HepG2 (cell line): ENCODE measurements around the gene TET3. TPM values are rescaled to one million over a fixed set of nuclear protein-coding genes. Genes with fewer than 3 reads are reported as not detected.

Source experiments
- ATF6 ChIP-seq: sonication (generic); formaldehyde crosslinking; conservative IDR thresholded peaks from 2 replicates; pipeline ENCODE4 v1.4.0; 2020; ENCODE audit warnings: missing genetic modification reagents
- CBX1 ChIP-seq: IDR thresholded peaks from one replicate; pipeline ENCODE4 v1.6.1; 2016; ENCODE audit warnings: antibody characterized with exemption, low read depth
- CCAR2 ChIP-seq: fragments of 200-400 bp; formaldehyde crosslinking; optimal IDR thresholded peaks from 2 replicates; pipeline ENCODE3; 2018; ENCODE audit warnings: low read depth, mild to moderate bottlenecking, low read length, moderate library complexity
- CHCHD3 ChIP-seq: sonication (generic); formaldehyde crosslinking; IDR thresholded peaks from 2 replicates; pipeline ENCODE4 v1.8.0; 2022; ENCODE audit warnings: mild to moderate bottlenecking, missing genetic modification reagents, moderate library complexity
- ESRRA ChIP-seq: sonication (generic); formaldehyde crosslinking; IDR thresholded peaks from 2 replicates; pipeline ENCODE4 v1.5.1; 2020; ENCODE audit warnings: mild to moderate bottlenecking, low read depth, missing genetic modification reagents
- GPN1 ChIP-seq: sonication (generic); formaldehyde crosslinking; IDR thresholded peaks from 2 replicates; pipeline ENCODE4 v1.5.1; 2020; ENCODE audit warnings: missing genetic modification reagents, borderline replicate concordance
- GZF1 ChIP-seq: sonication (generic); formaldehyde crosslinking; IDR thresholded peaks from 2 replicates; pipeline ENCODE4 v1.5.1; 2020; ENCODE audit warnings: mild to moderate bottlenecking, missing genetic modification reagents
- IKZF5 ChIP-seq: IDR thresholded peaks from 2 replicates; pipeline ENCODE4 v1.6.1; 2018; ENCODE audit warnings: missing genetic modification reagents, mild to moderate bottlenecking, missing compliant biosample characterization
- KLF6 ChIP-seq: IDR thresholded peaks from 2 replicates; pipeline ENCODE4 v1.8.0; 2016; ENCODE audit warnings: missing biosample characterization, missing genetic modification reagents
- MED8 ChIP-seq: sonication (generic); formaldehyde crosslinking; IDR thresholded peaks from 2 replicates; pipeline ENCODE4 v1.8.1; 2023; ENCODE audit warnings: mild to moderate bottlenecking, missing genetic modification reagents; ENCODE audit not compliant: insufficient replicate concordance
- MYC ChIP-seq: sonication (generic); formaldehyde crosslinking; IDR thresholded peaks from 2 replicates; pipeline ENCODE4 v1.9.0; 2021; ENCODE audit warnings: missing genetic modification reagents, borderline replicate concordance
- RBM39 ChIP-seq: fragments of 200-400 bp; formaldehyde crosslinking; IDR thresholded peaks from one replicate; pipeline ENCODE4 v1.6.1; 2018; ENCODE audit warnings: antibody characterized with exemption, mild to moderate bottlenecking, low read depth, low read length; ENCODE audit not compliant: poor library complexity, severe bottlenecking
- SIN3B ChIP-seq: fragments of 150-350 bp; IDR thresholded peaks from 2 replicates; pipeline ENCODE4 v1.6.1; 2014; ENCODE audit warnings: low read length
- STAT6 ChIP-seq: sonication (generic); formaldehyde crosslinking; IDR thresholded peaks from 2 replicates; pipeline ENCODE4 v1.4.0; 2020; ENCODE audit warnings: missing genetic modification reagents, mild to moderate bottlenecking, borderline replicate concordance
- SUZ12 ChIP-seq: fragments of 150-350 bp; IDR thresholded peaks from 2 replicates; pipeline ENCODE4 v1.6.1; 2014; ENCODE audit warnings: low read depth, low read length
- ZNF124 ChIP-seq: sonication (generic); formaldehyde crosslinking; IDR thresholded peaks from 2 replicates; pipeline ENCODE4 v1.4.0; 2020; ENCODE audit warnings: missing genetic modification reagents
- ZNF138 ChIP-seq: sonication (generic); formaldehyde crosslinking; IDR thresholded peaks from 2 replicates; pipeline ENCODE4 v1.5.0; 2020; ENCODE audit warnings: mild to moderate bottlenecking, low read depth, missing genetic modification reagents
- ZNF207 ChIP-seq: fragments of 450-650 bp; IDR thresholded peaks from 2 replicates; pipeline ENCODE4 v1.6.1; 2016; ENCODE audit warnings: antibody characterized with exemption, borderline replicate concordance
- ZNF253 ChIP-seq: sonication (generic); formaldehyde crosslinking; IDR thresholded peaks from 2 replicates; pipeline ENCODE4 v1.8.0; 2022; ENCODE audit warnings: mild to moderate bottlenecking, missing genetic modification reagents, borderline replicate concordance
- ZNF333 ChIP-seq: sonication (generic); formaldehyde crosslinking; IDR thresholded peaks from 2 replicates; pipeline ENCODE4 v1.4.0; 2020; ENCODE audit warnings: mild to moderate bottlenecking, missing genetic modification reagents, borderline replicate concordance
- ZNF501 ChIP-seq: sonication (generic); formaldehyde crosslinking; IDR thresholded peaks from 2 replicates; pipeline ENCODE4 v1.5.1; 2020; ENCODE audit warnings: mild to moderate bottlenecking, moderate library complexity, missing genetic modification reagents
- ZNF607 ChIP-seq: sonication (generic); formaldehyde crosslinking; IDR thresholded peaks from 2 replicates; pipeline ENCODE4 v1.5.1; 2020; ENCODE audit warnings: missing genetic modification reagents, mild to moderate bottlenecking, borderline replicate concordance
- ZNF747 ChIP-seq: sonication (generic); formaldehyde crosslinking; IDR thresholded peaks from 2 replicates; pipeline ENCODE4 v1.8.1; 2023; ENCODE audit warnings: missing genetic modification reagents, mild to moderate bottlenecking, borderline replicate concordance
- polyA plus RNA-seq, 8 experiments: library from polyadenylated mRNA; depleted of rRNA in 3 of 8; stranded (reverse) in 7 of 8; unstranded in 1 of 8; fragments of >200 nt; fragmentation: Illumina TruSeq in 4 of 8; extraction: Trizol in 4 of 8; gene quantifications; 2 replicates each; pipeline versions ENCODE4 v1.2.1 to v1.2.3, GENCODE V29; 2011 to 2016; ENCODE audit warnings: low read depth in 4 of 8, missing spikeins in 1 of 8, mixed read lengths in 1 of 8; ENCODE audit not compliant: insufficient read depth in 1 of 8
- total RNA-seq, 5 experiments: library from RNA; depleted of rRNA; stranded (reverse); fragments of >200 nt; fragmentation: Illumina TruSeq; extraction: Trizol; gene quantifications; 2 replicates each; pipeline ENCODE4 v1.2.3, GENCODE V29; 2016; ENCODE audit warnings: low read depth in 1 of 5

TET3 gene
- total and polyA plus RNA-seq, 2 of the 13 experiments (the other 11 are each of a cell fraction or from before 2014, with no cell fraction given), result 4.3 to 6.8 TPM

GRCh38 chr2:73981081-73982001 is 3.4 kb upstream of the TET3 start (continued):
- TF ChIP-seq STAT6, result no peak
- 0 out of 2 replicates have a peak, but pooled peaks have one; percentile 55 for TF ChIP-seq ZNF501 (CRISPR knock-in tag)
- TF ChIP-seq CHCHD3 (CRISPR knock-in tag), result no peak
- peak; percentile 39; the same call in 1 of the 2 replicates for TF ChIP-seq MYC
- no peak for TF ChIP-seq ZNF124 (CRISPR knock-in tag)
- TF ChIP-seq ESRRA, result no peak
- TF ChIP-seq GPN1 (CRISPR knock-in tag), result no peak
- 0 out of 2 replicates have a peak, but pooled peaks have one; percentile 1 for TF ChIP-seq IKZF5 (CRISPR knock-in tag)
- TF ChIP-seq MED8 (CRISPR knock-in tag), result no peak
- no peak for TF ChIP-seq ZNF253 (CRISPR knock-in tag)
- no peak for TF ChIP-seq ZNF138 (CRISPR knock-in tag)
- no peak for TF ChIP-seq GZF1 (CRISPR knock-in tag)
- TF ChIP-seq ZNF207, result no peak
- no peak for TF ChIP-seq CCAR2
- no peak for TF ChIP-seq ZNF747 (CRISPR knock-in tag)
- TF ChIP-seq CBX1, result no peak
- TF ChIP-seq RBM39, result peak; percentile 61
- TF ChIP-seq SUZ12, result no peak
- no peak for TF ChIP-seq SIN3B
- no peak for TF ChIP-seq ZNF333 (CRISPR knock-in tag)
- TF ChIP-seq ATF6 (CRISPR knock-in tag), result no peak
- TF ChIP-seq ZNF607 (CRISPR knock-in tag), result no peak
- TF ChIP-seq KLF6 (CRISPR knock-in tag), result no peak
